A549 treated with AZD9567 at 1 μM for 4 hours (cell line): Measurements from ENCODE around the gene PRRG3. TPM values are rescaled to one million over a fixed set of nuclear protein-coding genes. Genes with fewer than 3 reads are reported as not detected.

Experiments
- total RNA-seq: library from RNA; stranded (reverse); fragments of 200-300 nt; extraction: Qiagen RNA extraction; gene quantifications from 5 replicates; pipeline ENCODE4 v1.2.3, GENCODE V29; 2022; ENCODE audit not compliant: insufficient read depth

The PRRG3 gene
- total RNA-seq, result not detected in 5 replicates

GRCh38 chrX:151694661-151695582, at the start of gene PRRG3:
PRRG3 (plus strand) TSS chrX:151695458; CDS start chrX:151698815, 3,357 bp downstream.

DNA sequence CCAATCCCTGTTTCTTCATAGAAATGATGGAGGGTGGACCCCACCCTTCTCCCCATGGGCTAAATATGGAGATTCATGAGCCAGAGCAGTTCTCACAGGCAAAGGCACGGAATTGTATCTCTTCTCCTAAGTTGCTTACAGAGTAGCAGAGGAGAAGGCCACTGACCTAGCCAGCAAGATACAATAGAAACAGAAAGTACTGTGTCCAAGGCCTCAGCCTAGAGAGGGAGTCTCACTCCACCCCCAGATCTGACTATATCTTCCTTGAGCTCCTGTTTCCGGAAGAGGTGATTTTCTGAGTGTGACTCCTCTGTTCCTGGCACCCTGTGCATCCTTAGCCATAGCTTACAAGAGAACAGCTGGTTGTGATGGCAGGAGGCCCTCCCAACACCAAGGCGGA, 20.5 kb downstream of the PRRG3 start, which contains the start of gene FATE1:
TSS of gene FATE1 (plus strand) at position 284 of the 400 bp plus-strand sequence. CDS start at position 369, 85 bp downstream.

GRCh38 chrX:151734446-151734845, 39.2 kb downstream of the PRRG3 start, which contains the start of gene CNGA2:
CNGA2 (plus strand) TSS chrX:151734746; CDS start chrX:151738484, 3,738 bp downstream.

Other genes starting within 250 kb of the PRRG3 start
- not detected in 5 replicates for gene PASD1, start 131.8 kb upstream of the PRRG3 start, total RNA-seq
- not detected in 5 replicates for gene FATE1, start 20.6 kb downstream of the PRRG3 start, total RNA-seq
- gene CNGA2, start 39.3 kb downstream of the PRRG3 start, total RNA-seq, result not detected in 5 replicates
- not detected in 5 replicates for gene MAGEA4, start 217.4 kb downstream of the PRRG3 start, total RNA-seq